Common myeloid progenitor, CD34-positive (primary cell): Measurements from ENCODE around the gene C20orf204.

Source experiments
- CTCF ChIA-PET: fragments of 350-600 bp; sonication (Branson Sonifier 250); formaldehyde crosslinking; loops from one replicate; lab custom pipeline; 2021; ENCODE audit warnings: antibody characterized with exemption; lab: Charles Lee
- POLR2A ChIA-PET: fragments of 350-600 bp; sonication (Branson Sonifier 250); formaldehyde crosslinking; loops from one replicate; lab custom pipeline; 2021; ENCODE audit warnings: antibody characterized with exemption; lab: Charles Lee
- DNase-seq, 3 donors: peaks; one replicate each; pipeline versions ENCODE4 v3.0.0 to v3.0.0-alpha.2; 2013
- H3K27ac ChIP-seq, 2 experiments: 1 replicate in 1 of 2; 2 replicates in 1 of 2; pipeline ENCODE4 v1.7.0; 2013; ENCODE audit warnings: inconsistent platforms in 2 of 2, low read length in 2 of 2, mild to moderate bottlenecking in 2 of 2, low read depth in 1 of 2, moderate library complexity in 1 of 2; ENCODE audit not compliant: severe bottlenecking in 2 of 2, insufficient read depth in 1 of 2, poor library complexity in 1 of 2
- H3K27me3 ChIP-seq, 5 experiments: replicated peaks in 2 of 5; 1 replicate in 3 of 5; 2 replicates in 2 of 5; pipeline versions ENCODE4 v1.6.1 to v1.7.0; 2013; ENCODE audit warnings: low read length in 4 of 5, mild to moderate bottlenecking in 2 of 5, moderate library complexity in 2 of 5, inconsistent platforms in 1 of 5; ENCODE audit not compliant: insufficient read depth in 5 of 5, control insufficient read depth in 4 of 5
- H3K36me3 ChIP-seq, 4 experiments: 1 replicate in 2 of 4; 2 replicates in 2 of 4; pipeline versions ENCODE4 v1.6.1 to v1.7.0; 2013; ENCODE audit warnings: low read length in 3 of 4, control low read depth in 1 of 4, mild to moderate bottlenecking in 1 of 4; ENCODE audit not compliant: control insufficient read depth in 4 of 4, insufficient read depth in 4 of 4
- H3K4me1 ChIP-seq, 4 experiments: 1 replicate in 3 of 4; 2 replicates in 1 of 4; pipeline versions ENCODE4 v1.6.1 to v1.7.1; 2013; ENCODE audit warnings: low read length in 3 of 4, mild to moderate bottlenecking in 3 of 4, control low read depth in 1 of 4, inconsistent platforms in 1 of 4, moderate library complexity in 1 of 4; ENCODE audit not compliant: control insufficient read depth in 4 of 4, insufficient read depth in 4 of 4; ENCODE audit errors: control extremely low read depth in 1 of 4
- H3K4me3 ChIP-seq, 7 experiments: 1 replicate in 4 of 7; 2 replicates in 3 of 7; pipeline versions ENCODE4 v1.5.1 to v1.7.0; 2013; ENCODE audit warnings: mild to moderate bottlenecking in 7 of 7, low read length in 6 of 7, moderate library complexity in 6 of 7, inconsistent platforms in 2 of 7, low read depth in 2 of 7, control low read depth in 1 of 7; ENCODE audit not compliant: insufficient read depth in 4 of 7, control insufficient read depth in 1 of 7; ENCODE audit errors: extremely low read depth in 1 of 7
- H3K9me3 ChIP-seq, 5 experiments: 1 replicate in 4 of 5; 2 replicates in 1 of 5; pipeline versions ENCODE4 v1.6.1 to v1.7.1; 2013; ENCODE audit warnings: low read length in 4 of 5, mild to moderate bottlenecking in 2 of 5, inconsistent platforms in 1 of 5, low read depth in 1 of 5, moderate library complexity in 1 of 5; ENCODE audit not compliant: control insufficient read depth in 4 of 5, insufficient read depth in 2 of 5; ENCODE audit errors: control extremely low read depth in 1 of 5
- WGBS: methylation state at CpG from one replicate; pipeline ENCODE4 v1.1.5; 2013; ENCODE audit not compliant: insufficient coverage; 5-methylcytosine and 5-hydroxymethylcytosine counted together

Gene C20orf204

DNA sequence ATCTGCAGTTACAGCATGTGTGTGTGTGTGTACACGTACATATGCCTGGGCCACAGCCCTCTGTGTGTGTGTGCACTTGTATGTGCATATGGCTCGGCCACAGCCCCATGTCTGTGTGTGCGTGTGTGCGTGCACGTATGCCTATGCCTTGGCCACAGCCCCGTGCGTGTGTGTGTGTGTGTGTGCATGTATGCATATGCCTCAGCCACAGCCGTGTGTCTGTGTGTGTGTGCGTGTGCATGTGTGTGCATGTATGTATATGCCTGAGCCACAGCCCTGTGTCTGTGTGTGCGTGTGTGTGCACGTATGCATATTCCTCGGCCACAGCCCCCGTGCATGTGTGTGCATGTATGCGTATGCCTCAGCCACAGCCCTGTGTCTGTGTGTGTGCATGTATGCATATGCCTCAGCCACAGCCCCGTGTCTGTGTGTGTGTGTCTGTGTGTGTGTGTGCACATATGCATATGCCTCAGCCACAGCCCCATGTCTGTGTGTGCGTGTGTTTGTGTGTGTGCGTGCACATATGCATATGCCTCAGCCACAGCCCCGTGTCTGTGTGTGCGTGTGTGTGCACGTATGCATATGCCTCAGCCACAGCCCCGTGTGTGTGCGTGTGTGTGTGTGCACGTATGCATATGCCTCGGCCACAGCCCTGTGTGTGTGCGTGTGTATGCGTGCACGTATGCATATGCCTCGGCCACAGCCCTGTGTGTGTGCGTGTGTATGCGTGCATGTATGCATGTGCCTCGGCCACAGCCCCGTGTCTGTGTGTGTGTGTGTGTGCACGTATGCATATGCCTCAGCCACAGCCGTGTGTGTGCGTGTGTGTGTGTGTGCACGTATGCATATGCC lies 14.6 kb upstream of the C20orf204 start:
- POLR2A ChIA-PET = no interaction called here
- no peak overlapping the region for H3K27ac ChIP-seq
- no peaks in the 10 kb centered on the region for H3K4me1 ChIP-seq
- no peak for DNase-seq
- H3K27me3 ChIP-seq = no peaks in the 10 kb centered on the region
- 98% methylated on average over 25 of the region's 36 CpGs for WGBS
- CTCF ChIA-PET = no interaction called here
- peaks cover 19 to 91% (median 59%) of the 10 kb centered on the region in 4 experiments for H3K36me3 ChIP-seq
- no peaks in the 10 kb centered on the region for H3K9me3 ChIP-seq
- H3K4me3 ChIP-seq = no peak overlapping the region

DNA sequence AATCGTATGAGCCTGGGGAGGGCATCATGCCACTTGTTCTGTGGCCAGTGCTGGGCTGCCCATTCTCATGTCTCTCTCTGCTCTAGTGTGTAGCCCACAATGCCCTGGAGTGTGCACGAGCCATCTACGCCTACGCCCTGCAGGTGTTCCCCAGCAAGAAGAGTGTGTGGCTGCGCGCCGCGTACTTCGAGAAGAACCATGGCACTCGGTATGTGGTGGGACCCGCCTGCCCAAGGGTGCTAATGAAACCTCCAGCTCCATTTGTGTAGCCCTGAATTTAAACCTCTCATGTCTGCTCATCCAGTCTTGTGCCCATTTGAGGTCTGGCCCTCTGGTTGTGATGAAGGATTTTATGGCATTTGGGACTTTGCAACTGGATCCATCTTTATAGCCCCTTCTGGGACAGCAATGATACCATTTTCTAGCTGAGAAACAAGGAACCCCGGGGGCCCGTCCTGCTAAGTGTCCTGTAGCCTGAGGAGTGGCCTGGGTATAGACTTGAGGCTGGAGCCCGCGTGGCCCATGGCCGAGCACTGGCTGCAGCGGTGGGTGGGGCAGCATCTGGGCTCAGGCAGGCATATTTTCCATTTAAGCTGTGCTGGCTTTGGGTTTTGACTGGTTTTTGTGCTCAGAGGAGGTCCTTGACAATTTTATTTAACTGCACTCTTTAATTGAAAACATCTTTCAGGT lies 13.2 kb upstream of the C20orf204 start:
- Histone ChIP-seq H3K27me3 (no peaks in the 10 kb centered on the region), H3K36me3 (peaks cover 28 to 96% (median 64%) of the 10 kb centered on the region in 4 experiments), H3K27ac (no peak overlapping the region), H3K4me1 (no peaks in the 10 kb centered on the region), H3K4me3 (no peak overlapping the region), H3K9me3 (no peaks in the 10 kb centered on the region)
- POLR2A ChIA-PET = no interaction called here
- DNase-seq = no peak
- CTCF ChIA-PET = interaction anchor here (0.6 kb wide), 1 partner anchor 15 kb away, joined by 3 read pairs; no protein-coding TSS in a partner anchor
- WGBS = over 99% methylated on average over 17 of the region's 17 CpGs

DNA sequence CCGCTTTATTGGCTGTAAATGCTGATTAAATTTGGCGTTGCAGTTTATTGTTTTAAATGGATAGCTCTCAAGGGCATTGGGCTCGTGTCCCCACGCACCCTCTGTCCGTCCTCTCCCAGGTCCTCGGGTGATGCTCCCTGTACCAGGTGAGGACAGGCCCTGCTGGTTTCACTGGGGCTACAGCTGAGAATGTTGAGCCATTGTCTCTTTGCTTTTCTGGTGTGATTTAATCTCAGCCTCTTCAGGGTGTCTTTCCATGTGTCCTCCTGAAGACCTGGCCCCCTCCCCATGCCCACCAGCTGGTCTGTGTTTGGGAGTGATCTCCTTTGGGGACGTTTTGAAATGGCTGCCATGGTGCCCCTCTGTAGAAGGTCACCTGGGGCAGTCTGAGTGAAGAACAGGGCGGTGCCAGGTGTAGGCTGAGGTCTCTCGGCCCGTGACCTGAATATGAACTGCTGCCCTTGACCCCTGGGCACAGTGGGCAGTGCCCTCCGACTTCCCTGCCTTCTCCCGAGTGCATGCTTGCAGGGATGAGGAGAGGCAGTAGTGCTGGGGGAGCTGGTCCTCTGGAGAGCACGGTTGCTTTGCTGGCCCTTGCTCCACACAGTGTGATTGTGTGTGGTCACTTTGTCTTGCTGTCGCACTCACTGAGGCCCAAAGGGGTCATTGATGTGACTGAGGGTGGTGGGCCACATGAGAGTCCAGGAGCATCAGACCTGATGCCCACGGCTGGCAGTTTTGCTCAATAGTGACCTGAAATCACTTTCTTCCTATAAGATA lies 12.4 kb upstream of the C20orf204 start:
- Histone ChIP-seq H3K36me3 (peaks cover 28 to 96% (median 68%) of the 10 kb centered on the region in 4 experiments), H3K27me3 (no peaks in the 10 kb centered on the region), H3K9me3 (no peaks in the 10 kb centered on the region), H3K4me1 (no peaks in the 10 kb centered on the region), H3K4me3 (no peak overlapping the region), H3K27ac (no peak overlapping the region)
- WGBS = 95% methylated on average over 12 of the region's 15 CpGs
- ChIA-PET POLR2A (no interaction called here), CTCF (interaction anchor here (0.7 to 1.0 kb wide), 2 partner anchors 14 to 44 kb away, joined by 3 read pairs; partner anchors contain the start of gene SAMD10)
- no peak for DNase-seq

DNA sequence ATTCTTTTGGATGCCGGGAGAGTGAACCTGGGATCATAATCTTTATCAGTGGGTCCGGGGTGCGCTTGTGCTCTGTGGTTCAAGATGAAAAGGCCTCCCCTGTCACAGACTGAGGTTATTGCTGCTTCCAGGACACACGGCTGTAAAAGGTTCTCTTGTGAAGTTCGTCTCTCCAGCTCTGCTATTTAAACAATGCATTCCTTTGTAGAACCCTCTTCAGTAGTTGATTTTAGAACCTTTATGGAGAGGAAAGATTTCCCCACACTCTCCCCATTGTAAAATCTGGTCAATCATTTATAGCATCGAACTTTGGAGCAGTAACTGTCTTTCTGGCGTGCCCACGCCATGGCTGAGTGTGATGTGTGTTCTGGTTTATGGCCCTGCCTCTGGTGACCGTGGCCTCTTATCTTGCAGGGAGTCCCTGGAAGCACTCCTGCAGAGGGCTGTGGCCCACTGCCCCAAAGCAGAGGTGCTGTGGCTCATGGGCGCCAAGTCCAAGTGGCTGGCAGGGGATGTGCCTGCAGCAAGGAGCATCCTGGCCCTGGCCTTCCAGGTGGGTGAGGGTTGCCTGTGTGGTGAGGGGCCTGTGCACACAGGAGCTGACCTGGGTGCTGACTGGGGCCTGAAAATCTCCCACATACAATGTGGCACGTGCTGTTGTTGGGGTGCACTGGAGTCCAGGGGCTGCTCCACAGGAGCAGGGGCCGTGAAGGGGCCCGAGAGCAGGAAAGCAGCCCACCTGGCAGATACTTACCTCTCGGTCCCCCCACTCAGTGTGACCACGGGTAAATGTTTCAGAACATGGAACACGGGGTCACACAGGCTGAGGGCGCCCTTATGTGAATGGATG lies 11.6 kb upstream of the C20orf204 start:
- DNase-seq = no peak
- H3K27me3 ChIP-seq = no peaks in the 10 kb centered on the region
- H3K4me3 ChIP-seq = no peak overlapping the region
- WGBS = 100% methylated on average over 7 of the region's 17 CpGs
- H3K9me3 ChIP-seq = no peaks in the 10 kb centered on the region
- H3K27ac ChIP-seq = no peak overlapping the region
- POLR2A ChIA-PET = no interaction called here
- peaks cover 34 to 93% (median 71%) of the 10 kb centered on the region in 4 experiments for H3K36me3 ChIP-seq
- no peaks in the 10 kb centered on the region for H3K4me1 ChIP-seq
- CTCF ChIA-PET = interaction anchor here (0.7 to 1.0 kb wide), 2 partner anchors 13 to 45 kb away, joined by 3 read pairs; partner anchors contain the start of gene SAMD10

DNA sequence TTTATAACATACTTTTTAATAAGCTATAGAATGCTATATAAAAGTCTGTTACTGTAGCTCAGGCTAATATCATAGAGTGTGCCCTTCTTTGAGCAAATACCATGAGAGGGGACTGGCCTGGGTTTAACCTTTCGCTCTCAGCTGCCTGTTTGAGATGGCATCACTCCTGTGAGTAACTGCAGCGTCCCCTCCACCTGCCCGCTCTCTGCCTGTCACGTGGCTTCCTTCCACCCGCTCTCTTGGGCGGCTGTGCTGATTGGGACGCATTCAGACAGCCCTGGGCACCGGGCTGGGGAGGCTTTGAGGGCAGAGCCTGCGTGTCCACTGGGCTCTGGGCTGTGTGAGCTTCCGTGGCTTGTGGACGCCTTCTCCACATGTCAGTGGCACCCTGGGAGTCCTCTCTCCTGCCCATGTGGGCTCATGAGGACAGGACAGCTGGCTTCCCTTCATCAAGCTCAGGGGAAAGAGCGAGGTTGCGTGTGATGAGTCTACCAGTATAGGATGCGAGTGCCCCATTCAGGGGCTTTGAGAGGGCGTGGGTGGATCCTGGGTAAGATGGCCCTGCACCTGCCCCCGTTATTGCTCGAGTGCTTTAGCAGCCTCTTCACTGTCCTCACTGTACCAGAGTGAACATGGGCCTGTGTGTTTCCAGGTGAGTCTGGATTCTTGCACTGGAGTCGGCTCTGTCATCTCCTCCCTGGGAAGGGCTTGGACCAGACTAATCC lies 10.7 kb upstream of the C20orf204 start:
- H3K4me1 ChIP-seq = no peaks in the 10 kb centered on the region
- H3K9me3 ChIP-seq = no peaks in the 10 kb centered on the region
- H3K36me3 ChIP-seq = peaks cover 31 to 96% (median 77%) of the 10 kb centered on the region in 4 experiments
- CTCF ChIA-PET = no interaction called here
- DNase-seq = no peak
- WGBS = over 99% methylated on average over 12 of the region's 18 CpGs
- no peaks in the 10 kb centered on the region for H3K27me3 ChIP-seq
- POLR2A ChIA-PET = no interaction called here
- no peak overlapping the region for H3K27ac ChIP-seq
- H3K4me3 ChIP-seq = no peak overlapping the region
